GM19193 (cell line): ENCODE measurements around the gene TRDN.

Experiments used
- POLR2A ChIP-seq: IDR thresholded peaks from 4 replicates; pipeline ENCODE4 v1.6.1; 2011; ENCODE audit not compliant: insufficient read depth, insufficient read length; ENCODE audit errors: extremely low read depth

Gene TRDN

DNA sequence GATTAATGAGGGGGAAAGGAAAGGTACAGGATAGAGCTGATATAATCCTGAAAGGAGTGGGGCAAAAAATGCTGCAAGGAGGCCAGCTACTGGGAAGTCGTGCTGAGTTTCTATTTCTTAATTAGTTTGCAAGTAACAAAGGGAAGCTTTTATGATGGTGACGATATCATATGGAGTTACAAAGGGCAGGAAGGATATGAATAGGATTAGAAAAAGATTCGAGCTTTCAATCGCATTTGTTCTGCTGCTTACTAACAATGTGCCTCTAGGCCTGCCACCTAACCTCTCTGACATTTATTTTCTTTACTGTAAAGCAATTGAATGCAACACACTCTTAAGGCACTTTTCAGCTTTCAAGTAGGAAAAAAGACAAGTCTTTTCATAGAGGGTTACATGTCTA is 421.5 kb downstream of the TRDN start:
- TF ChIP-seq POLR2A: no peak

DNA sequence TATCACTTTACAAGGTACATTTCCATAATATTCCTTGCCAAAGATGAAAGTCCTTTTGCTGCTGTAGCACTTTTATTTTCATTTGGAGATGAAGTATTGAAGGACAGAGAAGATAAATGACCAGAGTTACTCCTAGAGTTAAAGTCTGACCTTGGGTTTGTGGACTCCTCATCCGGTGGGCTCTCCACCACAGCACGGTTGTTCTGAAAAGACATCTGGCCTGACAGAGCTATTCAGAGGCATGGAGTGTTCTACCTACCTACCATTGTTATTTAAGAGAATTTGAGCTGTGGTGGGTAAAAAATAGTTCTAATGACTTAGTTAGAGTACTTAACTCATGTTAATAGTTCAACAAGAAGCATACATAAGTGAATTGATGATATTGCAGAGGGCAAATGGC is 422.3 kb downstream of the TRDN start:
- no peak for TF ChIP-seq POLR2A

DNA sequence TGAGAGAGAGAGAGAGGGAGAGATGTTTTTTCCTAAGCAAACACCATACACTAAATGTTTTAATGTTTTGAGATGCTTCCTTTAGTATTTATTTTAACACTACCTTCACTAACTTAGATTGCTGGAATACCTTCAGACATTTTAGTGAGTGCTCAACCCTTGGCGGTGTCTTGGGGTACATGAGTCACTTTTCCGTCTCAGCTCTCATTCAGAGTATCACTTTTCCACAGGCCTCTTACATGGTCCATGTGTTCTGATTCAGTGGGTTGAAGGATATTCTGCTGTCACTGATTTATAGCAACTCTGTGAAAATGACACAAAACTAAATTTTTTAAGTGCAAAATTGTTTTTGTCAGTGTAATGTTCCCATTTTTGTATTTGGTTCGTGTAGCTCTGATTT is 422.8 kb downstream of the TRDN start:
- TF ChIP-seq POLR2A: no peak

DNA sequence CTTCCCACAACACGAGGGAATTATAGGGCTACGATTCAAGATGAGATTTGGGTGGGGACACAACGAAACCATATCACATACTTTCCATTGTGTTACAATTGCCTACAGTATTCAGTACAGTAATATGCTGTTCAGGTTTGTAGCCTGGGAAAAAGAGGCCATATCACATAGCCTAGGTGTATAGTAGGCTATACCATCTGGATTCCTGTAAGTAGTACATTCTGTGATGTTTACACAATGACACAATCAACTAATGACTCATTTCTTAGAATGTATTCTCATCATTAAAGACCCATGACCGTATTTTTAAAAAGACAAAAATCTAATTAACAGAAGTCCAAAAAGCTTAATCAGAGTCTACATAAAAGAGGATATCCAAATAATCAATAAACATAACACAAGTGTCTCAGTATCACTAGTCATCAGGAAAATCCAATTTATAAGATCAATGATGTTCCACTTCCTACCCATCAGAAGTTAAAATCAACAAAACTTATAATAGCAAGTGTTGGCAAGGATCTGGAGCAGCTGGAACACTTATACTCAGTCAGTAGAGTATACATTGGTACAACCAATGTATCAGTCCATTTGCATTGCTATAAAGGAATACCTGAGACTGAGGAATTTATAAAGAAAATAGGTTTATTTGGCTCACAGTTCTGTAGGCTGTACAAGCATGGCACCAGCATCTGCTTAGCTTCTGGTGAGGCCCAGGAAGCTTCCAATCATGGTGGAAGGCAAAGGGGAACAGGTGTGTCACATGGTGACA is 424.8 kb downstream of the TRDN start:
- TF ChIP-seq POLR2A: no peak

DNA sequence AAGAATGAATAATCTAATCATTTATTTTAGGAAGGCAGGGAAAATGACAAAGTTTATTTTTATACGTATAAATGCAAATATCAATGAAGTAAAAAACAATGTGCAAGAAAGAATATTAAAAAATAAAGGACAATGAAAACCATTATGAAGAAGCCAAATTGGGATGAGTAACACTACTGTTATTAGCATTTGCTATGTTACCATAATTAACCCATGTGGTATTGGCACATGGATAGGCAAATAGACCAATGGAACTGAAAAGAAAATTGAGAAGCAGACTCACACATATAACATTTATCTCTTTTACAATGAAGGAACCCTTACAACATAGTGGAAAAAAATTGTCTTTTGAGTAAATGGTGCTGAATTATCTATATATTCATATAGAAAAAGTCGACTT is 426.1 kb downstream of the TRDN start:
- no peak for TF ChIP-seq POLR2A

DNA sequence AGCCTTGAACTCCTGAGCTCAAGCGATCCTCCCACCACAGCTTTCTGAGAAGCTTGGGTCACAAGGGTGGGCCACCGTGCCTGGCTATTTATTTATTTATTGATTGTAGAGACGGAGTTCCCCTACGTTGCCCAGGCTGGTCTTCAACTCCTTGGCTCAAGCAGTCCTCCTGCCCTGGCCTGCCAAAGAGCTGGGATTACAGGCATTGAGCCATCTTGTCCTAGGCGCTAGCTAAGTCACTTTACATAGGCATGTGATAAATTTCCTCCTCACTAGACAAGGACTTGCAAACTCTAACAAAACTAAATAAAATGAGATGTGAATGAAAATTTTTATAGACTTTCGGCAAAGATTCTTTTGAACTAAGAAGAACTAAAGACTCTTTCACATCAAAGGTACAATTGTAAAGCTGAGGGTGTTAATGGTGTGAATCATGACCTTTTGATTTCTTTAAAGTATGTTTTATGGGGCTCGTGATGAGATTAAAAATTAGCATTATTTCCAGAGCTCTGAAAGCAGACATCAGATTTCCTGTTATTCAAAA is 428.7 kb downstream of the TRDN start:
- no peak for TF ChIP-seq POLR2A

DNA sequence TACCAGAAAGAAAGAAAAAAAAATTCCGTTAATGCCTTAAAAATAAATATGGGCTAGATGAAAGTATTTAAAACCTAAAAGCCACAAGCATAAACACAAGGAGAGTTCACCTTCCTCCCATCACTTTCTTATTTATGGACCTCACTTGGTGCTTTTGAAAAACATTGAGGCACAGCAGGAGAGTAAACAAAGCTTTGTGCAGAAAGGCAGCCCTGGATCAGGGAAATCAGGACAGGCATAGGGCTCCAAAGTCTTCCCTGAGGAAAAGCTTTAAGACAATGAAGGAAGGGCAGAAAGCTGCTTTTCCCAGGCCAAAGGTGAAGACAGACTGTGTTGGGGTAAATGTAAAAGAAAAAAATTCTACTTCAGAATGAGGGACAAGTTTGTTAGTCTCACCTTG is 432.8 kb downstream of the TRDN start:
- no peak for TF ChIP-seq POLR2A

DNA sequence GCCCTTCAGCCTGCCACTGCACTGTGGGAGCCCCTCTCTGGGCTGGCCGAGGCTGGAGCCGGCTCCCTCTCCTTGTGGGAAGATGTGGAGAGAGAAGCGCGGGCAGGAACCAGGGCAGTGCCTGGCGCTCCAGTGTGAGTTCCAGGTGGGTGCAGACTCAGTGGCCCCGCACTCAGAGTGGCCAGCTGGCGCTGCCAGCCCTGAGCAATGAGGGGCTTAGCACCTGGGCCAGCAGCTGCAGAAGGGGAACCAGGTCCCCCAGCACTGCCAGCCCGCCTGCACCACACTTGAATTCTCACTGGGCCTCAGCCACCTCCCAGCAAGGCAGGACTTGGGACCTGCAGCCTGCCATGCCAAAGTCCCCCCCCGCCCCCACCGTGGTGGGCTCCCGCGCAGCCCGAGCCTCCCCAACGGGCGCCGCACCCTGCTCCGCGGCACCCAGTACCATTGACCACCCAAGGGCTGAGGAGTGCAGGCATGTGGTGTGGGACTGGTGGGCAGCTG is 434.8 kb downstream of the TRDN start:
- no peak for TF ChIP-seq POLR2A

DNA sequence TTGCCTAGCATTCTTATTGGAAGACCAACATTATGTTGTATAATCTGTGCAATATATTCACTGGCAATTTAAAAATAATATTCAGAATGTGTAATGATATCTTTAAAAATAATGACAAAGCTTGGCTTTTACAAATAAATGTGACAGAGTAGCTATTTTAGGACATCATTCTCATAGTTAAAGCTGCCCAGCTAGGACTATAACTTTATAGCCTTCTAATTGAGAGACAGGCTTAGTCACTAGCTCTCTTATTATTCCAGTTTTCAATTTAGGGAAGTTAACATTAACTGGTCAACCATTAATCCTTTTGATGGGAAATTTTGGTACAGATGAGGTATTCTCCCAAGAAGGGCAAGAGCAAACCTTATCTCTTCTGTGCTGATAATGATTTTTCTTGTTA is 443.5 kb downstream of the TRDN start:
- TF ChIP-seq POLR2A: no peak

DNA sequence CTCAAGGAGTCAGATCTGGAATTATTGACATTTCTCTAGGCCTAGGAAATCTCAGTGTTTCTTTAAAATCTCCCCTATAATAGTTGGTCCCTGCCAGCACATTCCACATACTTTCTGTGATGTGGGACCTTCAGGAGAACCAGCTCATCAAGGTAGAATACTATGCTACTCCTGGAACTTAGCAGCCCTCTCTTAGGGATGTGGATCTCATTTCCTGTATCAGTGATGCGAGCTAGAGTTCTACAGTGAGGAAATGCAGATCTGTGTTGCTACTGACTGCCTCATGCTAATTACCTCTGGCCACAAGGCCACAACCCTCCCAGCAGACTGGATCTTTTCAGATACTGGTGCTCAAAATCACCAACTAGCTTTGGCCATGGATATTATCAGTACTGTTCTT is 446.9 kb downstream of the TRDN start:
- TF ChIP-seq POLR2A: no peak

DNA sequence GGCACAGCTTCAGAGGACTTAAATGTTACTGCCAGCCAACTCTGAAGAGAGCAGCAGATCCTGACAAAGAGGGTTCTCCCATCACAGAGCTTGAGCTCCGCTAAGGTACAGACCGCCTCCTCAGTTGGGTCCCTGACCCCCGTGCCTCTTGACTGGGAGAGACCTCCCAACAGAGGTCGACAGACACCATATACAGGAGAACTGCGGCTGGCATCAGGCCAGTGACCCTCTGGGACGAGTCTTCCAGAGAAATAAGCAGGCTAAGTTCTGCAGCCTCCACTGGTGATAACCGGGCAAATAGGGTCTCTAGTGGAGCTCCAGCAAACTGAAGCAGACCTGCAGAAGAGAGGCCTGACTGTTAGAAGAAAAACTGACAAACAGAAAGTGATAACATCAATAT is 453.8 kb downstream of the TRDN start:
- TF ChIP-seq POLR2A: no peak

DNA sequence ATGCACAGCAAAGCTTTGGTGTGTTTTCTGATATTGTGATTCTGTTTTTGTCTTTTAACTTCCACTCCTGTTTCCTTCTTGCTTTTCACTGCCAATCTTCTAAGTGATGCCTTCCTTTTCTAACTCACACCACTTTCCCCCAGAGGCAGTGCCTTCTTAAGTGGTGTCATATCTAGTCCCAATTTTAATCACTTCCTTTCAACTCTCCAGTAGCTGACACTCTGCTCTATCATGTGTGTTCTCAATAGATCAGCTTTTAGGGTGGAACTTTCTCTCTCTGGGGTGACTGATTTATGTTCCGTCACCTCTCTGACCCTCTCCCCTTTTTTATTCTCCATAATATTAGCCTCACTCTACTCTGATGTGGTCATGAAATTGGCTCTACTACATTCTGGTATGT is 460.0 kb downstream of the TRDN start:
- TF ChIP-seq POLR2A: no peak

DNA sequence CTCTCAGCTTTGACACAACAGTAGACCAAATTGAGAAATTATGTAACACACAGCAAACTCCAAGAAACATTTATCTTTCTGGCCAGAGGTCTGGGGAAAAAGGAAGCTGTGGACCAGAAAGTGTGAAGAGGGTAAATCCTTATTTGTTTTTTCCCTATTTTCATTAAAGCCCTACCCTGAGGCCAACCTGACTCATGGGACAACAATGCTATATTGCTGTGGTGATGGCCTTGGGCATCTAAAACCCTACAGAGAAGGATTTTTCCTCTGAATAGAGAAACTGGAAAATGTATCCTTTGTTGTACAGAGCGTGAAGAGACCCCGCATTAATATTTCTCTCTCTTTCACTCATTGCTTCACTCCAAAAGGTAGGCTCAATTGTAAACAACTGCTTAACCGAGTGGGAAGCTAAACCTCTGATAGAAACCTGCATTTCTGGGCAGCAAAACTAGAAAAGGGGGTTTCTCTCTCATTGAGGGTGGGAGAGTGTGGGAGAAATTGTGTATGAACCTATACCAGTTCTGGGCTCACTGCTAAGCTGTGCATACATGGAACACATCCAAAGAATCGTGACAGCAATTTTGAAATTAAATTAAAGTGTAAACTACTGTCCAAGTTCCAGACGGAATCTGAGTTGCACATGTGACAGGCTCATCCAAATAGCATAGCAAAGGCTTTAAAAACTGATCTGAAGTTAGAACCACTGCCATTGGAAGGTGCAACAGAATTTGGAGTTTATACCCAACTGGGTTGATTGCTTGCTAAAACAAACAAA is 465.2 kb downstream of the TRDN start:
- TF ChIP-seq POLR2A: no peak

DNA sequence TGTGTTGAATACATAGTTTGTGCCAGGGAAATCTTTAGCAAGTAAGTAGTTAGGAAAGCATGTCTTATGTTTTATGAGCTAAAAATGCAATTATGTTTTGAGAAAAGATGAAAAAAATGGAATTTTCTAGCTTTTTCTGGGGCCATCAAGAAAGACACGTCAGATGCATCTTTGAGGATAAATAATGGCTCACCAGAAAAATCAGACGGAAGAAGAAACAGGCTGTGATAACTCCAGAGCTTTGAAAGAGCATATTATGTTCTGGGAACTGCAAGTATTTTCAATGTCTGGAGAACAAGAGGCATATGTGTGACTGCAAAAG is 467.0 kb downstream of the TRDN start:
- no peak for TF ChIP-seq POLR2A

DNA sequence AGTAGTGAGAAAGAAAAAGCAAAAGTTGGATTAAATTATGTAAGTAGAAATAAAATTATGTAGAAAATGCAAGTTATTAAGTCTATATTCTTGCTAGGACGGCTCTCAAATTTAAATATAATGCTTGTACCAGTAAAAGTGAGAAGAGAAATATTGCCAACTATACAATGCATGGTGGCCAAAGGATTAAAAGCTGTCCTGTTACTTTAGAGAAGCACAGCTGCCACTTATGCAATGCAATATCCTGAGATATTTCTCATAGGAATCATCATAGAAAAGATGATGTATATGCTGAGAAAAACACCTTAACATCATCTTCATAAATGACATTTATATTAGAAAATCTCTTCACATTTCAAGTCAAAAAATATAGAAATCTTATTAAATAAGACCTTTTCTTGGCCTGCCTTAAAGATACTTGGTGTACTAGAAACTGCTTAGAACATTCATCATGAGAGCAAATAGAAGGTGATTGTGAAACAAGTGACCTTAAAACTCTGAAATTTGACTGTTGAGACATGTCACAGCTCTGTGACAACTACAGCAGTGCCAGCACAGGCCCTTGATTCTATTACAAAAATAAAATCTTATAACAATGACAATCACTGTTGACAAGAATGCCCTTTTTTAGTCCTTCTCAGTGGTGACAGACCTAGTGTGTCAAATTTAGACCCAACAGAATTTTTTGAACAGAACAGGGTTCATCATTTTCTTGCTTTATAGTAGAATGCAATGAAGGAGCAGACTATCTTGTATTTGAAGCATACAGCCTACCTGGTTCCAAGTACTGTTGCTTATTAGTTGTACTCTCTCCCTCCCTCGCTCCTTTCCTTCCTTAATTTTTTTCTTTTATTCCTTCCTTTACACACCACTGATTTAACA is 467.6 kb downstream of the TRDN start:
- TF ChIP-seq POLR2A: no peak
